ENCODE results near the gene SLC47A2. TPM values are rescaled to one million over a fixed set of nuclear protein-coding genes. Genes with fewer than 3 reads are reported as not detected.

SLC47A2 gene
- 0.63 TPM for total RNA-seq

GRCh38 chr17:19716108-19717030, at the start of gene SLC47A2:
TSS of gene SLC47A2 (minus strand) at chr17:19716584. CDS start at chr17:19716555, 29 bp downstream.

GRCh38 chr17:19747829-19748806, 31.7 kb upstream of the SLC47A2 start, which contains the start of gene ALDH3A1:
TSS of gene ALDH3A1 (minus strand) at chr17:19748298. CDS start at chr17:19745129, 3,169 bp downstream.

GRCh38 chr17:19648475-19649273, 67.7 kb downstream of the SLC47A2 start, which contains the start of gene ALDH3A2:
TSS of gene ALDH3A2 (plus strand) at chr17:19648751. CDS start at chr17:19648972, 221 bp downstream.

Small RNAs within 50 kb of the gene (small RNA-seq; reads per million reads assigned to genes)
- not detected for gene RF00322 (ENCODE audit: low replicate concordance)

Other genes with a start within 250 kb of the SLC47A2 start
- gene SLC47A1, start 182.7 kb downstream of the SLC47A2 start, total RNA-seq: 1.6 TPM
- 88.3 TPM for gene ALDH3A2, start 67.8 kb downstream of the SLC47A2 start, total RNA-seq
- not detected for gene ALDH3A1, start 31.7 kb upstream of the SLC47A2 start, total RNA-seq
- 178 TPM for gene ULK2, start 151.4 kb upstream of the SLC47A2 start, total RNA-seq

Data from parietal lobe (tissue), 2 donors.